K562 (cell line): ENCODE measurements around the gene SLC6A6. TPM values are rescaled to one million over a fixed set of nuclear protein-coding genes. Genes with fewer than 3 reads are reported as not detected.

ENCODE experiments used
- COPS2 ChIP-seq: fragments of 450-650 bp; conservative IDR thresholded peaks from 2 replicates; pipeline ENCODE4 v1.6.1; 2016; ENCODE audit warnings: mild to moderate bottlenecking, moderate library complexity
- CTBP1 ChIP-seq: fragments of 450-650 bp; IDR thresholded peaks from 2 replicates; pipeline ENCODE4 v1.6.1; 2016; ENCODE audit warnings: borderline replicate concordance
- ESRRA ChIP-seq: fragments of 450-650 bp; IDR thresholded peaks from 2 replicates; pipeline ENCODE4 v1.6.1; 2014; ENCODE audit warnings: low read depth, mild to moderate bottlenecking, moderate library complexity, borderline replicate concordance
- EZH2 ChIP-seq: IDR thresholded peaks from 2 replicates; pipeline ENCODE4 v1.6.1; 2012; ENCODE audit warnings: low read depth, mild to moderate bottlenecking, inconsistent platforms, low read length, borderline replicate concordance
- GATAD2B ChIP-seq: fragments of 450-650 bp; IDR thresholded peaks from 2 replicates; pipeline ENCODE4 v1.6.1; 2017; ENCODE audit warnings: mild to moderate bottlenecking, borderline replicate concordance
- JUND ChIP-seq, 2 experiments: IDR thresholded peaks; 2 replicates in 1 of 2; 3 replicates in 1 of 2; pipeline ENCODE4 v1.6.1; 2011; ENCODE audit warnings: borderline replicate concordance in 2 of 2, low read depth in 2 of 2, low read length in 2 of 2, improper control_type of control experiment in 1 of 2, missing biosample characterization in 1 of 2, missing genetic modification characterization in 1 of 2, missing genetic modification reagents in 1 of 2
- KAT2B ChIP-seq: IDR thresholded peaks from one replicate; pipeline ENCODE4 v1.6.1; 2012; ENCODE audit warnings: low read depth, mild to moderate bottlenecking, control low read depth, inconsistent platforms, low read length, moderate library complexity
- NCOA1 ChIP-seq: fragments of 450-650 bp; IDR thresholded peaks from 2 replicates; pipeline ENCODE4 v1.6.1; 2016; ENCODE audit warnings: low read depth
- NCOA2 ChIP-seq, 2 experiments: fragments of 450-650 bp; IDR thresholded peaks; 2 replicates each; pipeline ENCODE4 v1.6.1; 2018; ENCODE audit warnings: mild to moderate bottlenecking in 2 of 2, moderate library complexity in 1 of 2; ENCODE audit not compliant: partially characterized antibody in 2 of 2
- NR4A1 ChIP-seq, 2 experiments: fragments of 250-450 bp in 1 of 2; fragments of 450-650 bp in 1 of 2; sonication (Bioruptor Pico) in 1 of 2; IDR thresholded peaks; 2 replicates each; pipeline versions ENCODE4 v1.4.0 to v1.6.1; 2016 to 2020; ENCODE audit warnings: mild to moderate bottlenecking in 2 of 2, missing compliant biosample characterization in 1 of 2, missing genetic modification characterization in 1 of 2, moderate library complexity in 1 of 2
- PTTG1 ChIP-seq: fragments of 450-650 bp; IDR thresholded peaks from 2 replicates; pipeline ENCODE4 v1.6.1; 2016; ENCODE audit warnings: low read depth, mild to moderate bottlenecking, missing genetic modification characterization, missing compliant biosample characterization
- RERE ChIP-seq: sonication (generic); formaldehyde crosslinking; IDR thresholded peaks from 2 replicates; pipeline ENCODE4 v1.8.0; 2023; ENCODE audit warnings: missing genetic modification reagents, mild to moderate bottlenecking, borderline replicate concordance
- SAFB ChIP-seq: fragments of 200-400 bp; formaldehyde crosslinking; IDR thresholded peaks from 2 replicates; pipeline ENCODE4 v1.6.1; 2017; ENCODE audit warnings: low read depth, low read length, borderline replicate concordance
- SRSF7 ChIP-seq: fragments of 200-400 bp; formaldehyde crosslinking; optimal IDR thresholded peaks from 2 replicates; pipeline ENCODE3; 2017; ENCODE audit warnings: mild to moderate bottlenecking, low read depth, low read length
- TAL1 ChIP-seq: fragments of 450-650 bp; IDR thresholded peaks from 2 replicates; pipeline ENCODE4 v1.6.1; 2016; ENCODE audit warnings: mild to moderate bottlenecking
- THRA ChIP-seq: fragments of 450-650 bp; IDR thresholded peaks from 2 replicates; pipeline ENCODE4 v1.6.1; 2017; ENCODE audit warnings: mild to moderate bottlenecking, moderate library complexity
- USF1 ChIP-seq: sonication (generic); formaldehyde crosslinking; IDR thresholded peaks from 2 replicates; pipeline ENCODE4 v1.9.0; 2022; ENCODE audit warnings: mild to moderate bottlenecking, missing genetic modification reagents
- ZKSCAN3 ChIP-seq: fragments of 250-450 bp; sonication (Bioruptor Pico); IDR thresholded peaks from 2 replicates; pipeline ENCODE4 v1.4.0; 2020
- ZNF717 ChIP-seq: fragments of 250-450 bp; sonication (Bioruptor Pico); IDR thresholded peaks from 2 replicates; pipeline ENCODE4 v1.5.0; 2021
- polyA plus RNA-seq, 8 experiments: library from polyadenylated mRNA; depleted of rRNA in 4 of 8; stranded (reverse) in 5 of 8; unstranded in 3 of 8; fragments of >200 nt; fragmentation: Nextera tagmentation in 2 of 8; fragmentation: Illumina TruSeq in 1 of 8; extraction: Ambion mirVana in 2 of 8; extraction: Trizol in 1 of 8; gene quantifications; 2 replicates each; pipeline versions ENCODE4 v1.2.1 to v1.2.3, GENCODE V29; 2011 to 2014; ENCODE audit warnings: inconsistent platforms in 1 of 8, missing spikeins in 1 of 8
- total RNA-seq, 7 experiments: library from RNA; depleted of rRNA in 6 of 7; stranded (reverse); fragments of >200 nt in 6 of 7; fragmentation: Illumina TruSeq in 2 of 7; extraction: Trizol in 2 of 7; gene quantifications; 2 replicates each; pipeline versions ENCODE4 v1.2.1 to v1.2.3, GENCODE V29; 2011 to 2021; ENCODE audit warnings: low replicate concordance in 1 of 7
- TF ChIP-seq, protein P1 (sequence below), 2 experiments: fragments of 450-650 bp in 1 of 2; sonication (generic) in 1 of 2; formaldehyde crosslinking in 1 of 2; IDR thresholded peaks in 1 of 2; conservative IDR thresholded peaks in 1 of 2; 2 replicates each; pipeline versions ENCODE4 v1.6.1 to v1.8.1; 2016 to 2023; ENCODE audit warnings: mild to moderate bottlenecking in 2 of 2, moderate library complexity in 2 of 2, inconsistent platforms in 1 of 2, missing genetic modification reagents in 1 of 2

The SLC6A6 gene
- total and polyA plus RNA-seq, 9 of the 15 experiments (the other 6 are each of a cell fraction or from before 2014, with no cell fraction given), result 12.3 to 203 (median 93.2) TPM

- no peak for TF ChIP-seq KAT2B
- TF ChIP-seq USF1 (CRISPR knock-in tag), result no peak
- TF ChIP-seq JUND (IDR thresholded peaks at IDR 0.05; ENCODE audit: borderline replicate concordance, low read depth, low read length), result 0 out of 2 replicates have a peak, but pooled peaks have one; percentile 27
- peak; percentile 58; the same call in 2 of the 3 replicates for TF ChIP-seq JUND (tag; IDR thresholded peaks at IDR 0.05; ENCODE audit: borderline replicate concordance, low read depth, low read length)
- peak; percentile 38; the same call in 1 of the 2 replicates for TF ChIP-seq ESRRA
- TF ChIP-seq RERE, result no peak
- TF ChIP-seq THRA, result peak; percentile 87
- no peak for TF ChIP-seq NR4A1 (CRISPR knock-in tag; IDR thresholded peaks at IDR 0.05)
- TF ChIP-seq NR4A1 (tag; IDR thresholded peaks at IDR 0.05), result no peak
- TF ChIP-seq GATAD2B, result no peak
- TF ChIP-seq, protein P1, sequence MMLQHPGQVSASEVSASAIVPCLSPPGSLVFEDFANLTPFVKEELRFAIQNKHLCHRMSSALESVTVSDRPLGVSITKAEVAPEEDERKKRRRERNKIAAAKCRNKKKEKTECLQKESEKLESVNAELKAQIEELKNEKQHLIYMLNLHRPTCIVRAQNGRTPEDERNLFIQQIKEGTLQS (IDR thresholded peaks at IDR 0.05), result peak; percentile 19
- TF ChIP-seq, protein P1 (CRISPR knock-in tag; conservative IDR thresholded peaks at IDR 0.05), result no peak
- TF ChIP-seq NCOA2 (IDR thresholded peaks at IDR 0.05; ENCODE audit: partially characterized antibody in 2 of 2), result no peak
- TF ChIP-seq SRSF7, result no peak
- no peak for TF ChIP-seq EZH2
- TF ChIP-seq SAFB, result no peak
- TF ChIP-seq CTBP1, result no peak
- no peak for TF ChIP-seq COPS2
- TF ChIP-seq ZNF717, result no peak
- TF ChIP-seq ZKSCAN3, result no peak
- TF ChIP-seq PTTG1 (tag), result no peak
- TF ChIP-seq NCOA1, result peak; percentile 59; the same call in 1 of the 2 replicates
- TF ChIP-seq TAL1, result no peak
These were observed 27.2 kb upstream of the SLC6A6 start (continued) for GRCh38 chr3:14375192-14375591.
